CD4-positive, alpha-beta T cell treated with Interleukin-12 subunit alpha and Interleukin-12 subunit beta, for 1 hour (primary cell): ENCODE results near the gene MADD.
A peak's percentile ranks its signal among the peaks of the same experiment; 100 is the strongest.

Experiments
- DNase-seq: peaks from one replicate; pipeline ENCODE4 v3.0.0-alpha.2; 2020

MADD gene

DNA sequence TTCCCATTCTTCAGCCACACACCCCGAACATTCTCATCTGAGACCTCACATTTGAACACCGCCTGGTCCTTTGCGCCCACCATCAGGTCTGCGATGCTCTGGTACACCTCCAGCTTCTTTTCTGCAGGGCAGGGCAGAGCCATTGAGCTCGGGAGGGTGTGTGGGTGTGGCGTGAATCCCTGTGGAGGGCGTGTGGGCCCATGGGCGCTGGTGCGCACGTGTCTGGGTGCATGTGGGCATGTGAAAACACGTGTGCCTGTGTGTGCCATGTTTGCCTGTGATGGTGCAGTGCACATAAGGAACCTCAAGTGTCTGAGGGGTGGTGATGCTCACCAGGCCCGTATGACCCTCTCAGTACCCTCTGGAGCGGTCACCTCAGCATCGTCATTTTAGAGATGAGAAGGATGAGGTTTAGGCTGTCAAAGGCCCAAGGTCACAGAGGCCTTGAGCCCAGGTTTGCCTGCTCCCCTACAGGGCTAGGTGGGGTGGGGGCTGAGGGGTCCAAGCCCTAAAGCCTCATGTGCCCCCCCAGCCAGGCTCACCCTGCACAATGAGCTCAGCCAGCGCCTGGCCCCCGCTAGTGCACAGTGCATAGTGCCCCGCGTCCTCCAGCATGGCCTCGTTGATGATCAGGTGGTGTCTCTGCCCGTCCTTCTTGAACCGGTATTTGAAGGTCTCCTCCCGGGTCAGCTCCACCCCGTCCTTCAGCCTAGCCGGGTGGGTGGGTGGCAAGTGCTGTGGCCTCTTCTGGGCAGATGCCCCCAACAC lies 72.3 kb downstream of the MADD start:
- DNase-seq, result no peak

DNA sequence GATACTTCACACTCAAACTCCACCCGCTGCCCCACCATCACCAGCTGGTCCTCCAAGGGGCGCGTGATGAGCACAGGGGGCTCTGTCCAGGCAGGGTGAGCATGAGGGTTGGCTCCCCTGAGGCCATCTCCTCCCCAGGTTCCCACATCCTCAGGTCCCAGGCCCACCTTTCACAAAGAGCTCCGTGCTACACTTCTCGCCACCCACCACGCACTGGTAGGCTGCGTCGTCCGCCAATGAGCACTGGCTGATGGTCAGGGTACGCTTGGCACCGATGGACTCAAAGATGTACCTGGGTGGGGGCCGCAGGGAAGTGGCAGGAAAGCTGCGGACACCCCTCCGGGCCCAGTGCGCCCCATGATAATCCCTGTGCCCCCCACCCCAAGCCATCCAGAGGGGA lies 72.9 kb downstream of the MADD start:
- no peak for DNase-seq

DNA sequence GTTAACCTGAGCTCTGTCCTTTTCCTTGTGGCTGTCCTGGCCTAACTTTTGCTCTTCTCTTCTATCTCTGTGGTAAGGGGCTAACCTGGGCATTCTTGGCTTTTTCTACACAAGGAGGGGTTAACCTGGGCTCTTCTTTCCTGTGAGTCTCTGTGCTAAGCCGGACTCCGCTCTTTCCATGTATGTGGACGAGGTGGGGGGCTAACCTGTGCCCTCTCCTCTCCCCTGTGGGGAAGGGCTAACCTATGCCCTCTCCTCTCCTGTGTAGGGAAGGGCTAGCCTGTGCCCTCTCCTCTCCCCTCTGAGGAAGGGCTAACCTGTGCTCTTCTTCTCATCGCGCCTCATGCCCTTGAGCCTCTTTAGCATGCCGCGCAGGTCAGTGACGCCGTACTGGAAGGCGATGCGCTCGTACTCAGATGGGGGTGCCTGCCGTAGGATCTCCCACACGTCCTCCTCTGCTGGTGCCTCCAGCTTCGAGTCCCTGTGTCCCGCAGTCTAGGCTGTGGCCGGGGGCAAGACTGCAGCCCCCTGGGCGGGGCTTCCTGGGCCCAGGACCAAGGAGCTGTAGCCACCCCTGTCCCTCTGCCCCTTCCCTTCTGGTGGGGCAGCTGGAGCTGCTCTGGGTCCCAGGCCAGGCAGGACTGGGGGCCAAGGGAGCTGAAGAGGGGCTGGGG lies 76.1 kb downstream of the MADD start:
- no peak for DNase-seq

DNA sequence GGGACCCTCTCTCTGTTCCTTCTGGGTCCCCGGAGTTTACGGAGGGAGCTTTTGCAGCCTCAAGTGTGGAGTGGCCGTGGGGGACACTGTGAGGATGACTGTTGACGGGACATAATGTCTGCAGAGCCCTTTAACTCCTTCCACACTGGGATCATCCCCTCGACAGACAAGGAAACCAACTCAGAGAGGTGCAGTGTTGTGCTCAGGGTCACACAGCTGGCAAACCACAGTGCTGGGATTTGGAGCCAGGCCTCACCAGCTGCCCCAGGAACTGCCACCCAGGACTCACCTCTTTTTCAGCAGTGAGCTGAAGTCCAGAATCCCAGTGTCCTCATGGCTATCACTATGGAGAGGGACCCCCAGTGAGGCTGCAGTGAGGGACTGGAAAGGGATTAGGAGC lies 77.2 kb downstream of the MADD start:
- DNase-seq, result no peak

DNA sequence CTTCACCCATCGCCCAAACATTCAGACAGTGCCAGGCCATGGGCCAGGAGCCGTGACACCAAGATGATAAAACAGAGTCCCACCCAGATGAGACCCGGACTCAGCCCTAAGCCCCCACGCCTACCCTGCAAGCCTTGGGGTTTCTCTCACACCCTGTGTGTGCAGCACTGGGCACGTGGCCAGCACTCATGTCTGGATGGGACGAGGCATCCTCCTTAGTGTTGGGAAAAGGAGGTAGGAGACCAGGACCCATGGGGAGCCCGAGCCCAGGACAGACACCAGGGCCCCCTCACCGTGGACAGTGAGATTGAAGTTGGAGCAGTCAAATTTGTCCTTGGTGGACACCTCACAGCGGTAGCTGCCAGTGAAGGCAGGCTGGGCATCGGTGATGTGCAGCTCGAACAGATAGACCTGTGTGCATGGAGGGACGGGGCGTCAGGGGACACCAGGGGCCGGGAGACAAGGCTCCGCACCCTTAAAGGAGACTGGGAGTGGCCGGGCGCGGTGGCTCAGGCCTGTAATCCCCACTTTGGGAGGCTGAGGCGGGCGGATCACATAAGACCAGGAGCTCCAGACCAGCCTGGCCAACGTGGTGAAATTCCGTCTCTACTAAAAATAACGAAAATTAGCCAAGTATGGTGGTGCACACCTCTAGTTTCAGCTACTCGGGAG lies 78.3 kb downstream of the MADD start:
- no peak for DNase-seq

DNA sequence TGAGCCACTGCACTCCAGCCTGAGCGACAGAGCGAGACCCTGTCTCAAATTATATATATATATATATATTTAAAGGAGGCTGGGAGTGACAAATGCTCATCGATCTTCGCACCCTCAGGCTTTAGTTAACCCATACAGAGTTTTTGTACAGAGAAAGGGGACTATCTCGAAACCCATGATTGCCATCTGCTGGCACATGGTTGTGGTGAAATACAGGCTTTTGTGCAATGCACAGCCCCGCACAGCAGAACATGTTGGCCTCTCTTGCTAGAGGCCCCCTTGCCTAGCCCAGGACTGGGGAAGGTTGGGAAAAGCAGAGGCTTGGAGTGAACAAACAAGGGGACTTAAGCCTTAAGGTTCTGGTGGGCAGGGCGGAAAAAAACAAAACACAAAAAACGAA lies 78.9 kb downstream of the MADD start:
- DNase-seq, result peak; percentile 9

DNA sequence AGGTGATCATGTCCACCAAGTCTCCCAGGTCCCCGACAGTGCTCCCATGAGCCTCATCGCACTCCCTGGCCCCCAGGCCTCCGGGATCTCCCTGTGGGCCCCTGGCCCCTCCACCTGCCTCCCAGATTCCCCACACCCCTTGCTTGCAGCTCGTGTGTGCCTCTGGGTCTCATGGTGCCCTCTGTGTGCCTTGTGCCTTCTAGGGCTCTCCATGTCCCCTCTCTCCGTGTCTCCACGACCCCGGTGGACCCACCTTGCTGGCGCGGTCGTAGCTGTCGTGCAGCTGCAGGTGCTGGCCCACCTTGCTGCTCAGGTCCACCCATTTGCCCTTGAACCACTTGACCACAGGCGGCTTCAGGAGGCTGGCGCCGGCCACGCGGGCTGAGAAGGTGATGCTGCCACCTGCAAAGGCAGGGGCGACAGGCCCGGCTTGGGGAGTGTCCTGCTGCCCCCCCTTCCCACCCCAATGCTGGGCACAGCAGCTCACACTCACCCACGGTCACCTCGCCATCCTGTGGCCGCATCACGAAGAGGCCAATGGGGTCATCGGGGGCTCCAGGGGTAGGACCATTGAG lies 79.7 kb downstream of the MADD start:
- no peak for DNase-seq

DNA sequence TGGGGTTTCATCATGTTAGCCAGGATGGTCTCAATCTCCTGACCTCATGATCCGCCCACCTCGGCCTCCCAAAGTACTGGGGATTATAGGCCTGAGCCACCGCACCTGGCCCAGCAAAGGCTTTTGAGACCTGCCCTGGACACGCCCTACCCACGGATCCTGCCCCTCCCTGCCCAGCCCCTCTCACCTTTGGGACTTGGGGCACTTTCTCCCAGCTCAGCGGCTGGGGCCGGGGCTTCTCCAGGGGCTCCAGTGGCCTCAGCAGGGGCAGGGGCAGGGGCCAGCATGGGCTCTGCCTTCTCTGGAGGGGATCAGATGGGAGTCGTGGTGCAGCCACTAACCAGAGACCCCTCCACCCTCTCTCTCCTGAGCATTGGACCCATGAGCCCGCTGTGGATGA lies 80.4 kb downstream of the MADD start:
- DNase-seq, result no peak

DNA sequence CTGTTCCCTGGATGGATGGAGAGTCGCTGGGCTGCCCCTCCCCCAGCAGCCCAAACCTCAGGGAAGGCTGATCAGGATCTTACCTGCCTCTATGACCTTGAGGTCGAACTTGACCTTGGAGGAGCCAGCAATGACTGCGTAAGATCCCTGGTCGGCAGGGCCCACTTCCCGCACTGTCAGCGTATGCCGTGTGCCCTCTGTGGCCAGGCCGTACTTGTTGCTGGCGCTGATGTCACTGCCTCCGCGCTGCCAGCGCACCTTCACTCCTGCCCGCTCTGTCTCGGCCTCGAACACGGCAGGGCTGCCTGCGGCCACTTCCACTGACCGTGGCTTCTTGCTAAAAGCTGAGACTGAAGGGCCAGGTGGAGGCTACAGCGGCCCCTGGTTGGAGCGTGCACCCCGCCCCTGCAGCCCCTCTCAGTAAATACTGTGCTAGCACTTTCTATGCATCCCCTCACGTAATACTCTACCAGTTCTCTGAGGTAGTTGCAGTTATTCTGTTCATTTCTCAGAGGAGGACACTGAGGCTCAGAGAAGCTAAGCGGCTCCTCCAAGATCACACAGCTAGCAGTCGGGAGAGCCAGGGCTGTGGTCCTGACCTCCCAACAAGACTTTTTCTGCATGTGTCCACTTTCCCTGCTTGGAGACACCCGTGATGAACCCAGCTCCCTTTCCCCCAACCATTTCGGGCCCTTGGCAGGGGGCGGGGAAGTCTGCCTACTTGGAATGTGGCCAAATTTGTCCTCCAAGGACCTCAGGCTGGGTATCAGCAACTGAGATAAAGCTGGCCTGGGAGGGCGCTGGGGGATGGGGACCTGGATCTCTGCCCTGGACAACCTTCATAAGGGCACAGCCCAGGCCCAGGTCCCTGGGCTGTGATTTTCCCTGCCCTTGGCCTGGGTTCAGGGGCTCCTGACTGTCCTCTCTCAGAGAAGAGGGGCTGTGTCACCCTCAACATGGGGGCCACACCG lies 81.5 kb downstream of the MADD start:
- DNase-seq, result no peak

DNA sequence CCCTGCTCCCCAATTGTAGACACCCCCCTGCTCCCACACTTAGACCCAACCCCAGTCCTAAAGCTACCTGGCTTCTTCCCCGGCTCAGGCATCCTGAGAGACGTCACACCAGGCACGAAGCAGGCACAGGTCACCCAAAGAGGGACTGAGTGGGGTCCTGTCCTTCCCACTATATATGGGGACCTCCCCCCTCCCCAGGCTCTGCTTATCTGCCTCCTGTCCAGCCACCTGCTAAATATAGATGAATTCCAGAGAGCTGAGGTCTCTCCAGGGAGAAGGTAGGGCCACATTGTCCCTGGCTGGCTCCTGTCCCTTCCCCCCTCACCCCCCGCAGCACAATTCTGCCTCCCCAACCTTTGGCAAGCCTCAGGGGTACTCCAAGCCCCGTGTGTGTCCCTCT lies 82.6 kb downstream of the MADD start, which contains the start of gene MYBPC3:
TSS of gene MYBPC3 (minus strand) at position 147 of the 400 bp plus-strand sequence. CDS start at position 92, 55 bp downstream.
- no peak for DNase-seq

DNA sequence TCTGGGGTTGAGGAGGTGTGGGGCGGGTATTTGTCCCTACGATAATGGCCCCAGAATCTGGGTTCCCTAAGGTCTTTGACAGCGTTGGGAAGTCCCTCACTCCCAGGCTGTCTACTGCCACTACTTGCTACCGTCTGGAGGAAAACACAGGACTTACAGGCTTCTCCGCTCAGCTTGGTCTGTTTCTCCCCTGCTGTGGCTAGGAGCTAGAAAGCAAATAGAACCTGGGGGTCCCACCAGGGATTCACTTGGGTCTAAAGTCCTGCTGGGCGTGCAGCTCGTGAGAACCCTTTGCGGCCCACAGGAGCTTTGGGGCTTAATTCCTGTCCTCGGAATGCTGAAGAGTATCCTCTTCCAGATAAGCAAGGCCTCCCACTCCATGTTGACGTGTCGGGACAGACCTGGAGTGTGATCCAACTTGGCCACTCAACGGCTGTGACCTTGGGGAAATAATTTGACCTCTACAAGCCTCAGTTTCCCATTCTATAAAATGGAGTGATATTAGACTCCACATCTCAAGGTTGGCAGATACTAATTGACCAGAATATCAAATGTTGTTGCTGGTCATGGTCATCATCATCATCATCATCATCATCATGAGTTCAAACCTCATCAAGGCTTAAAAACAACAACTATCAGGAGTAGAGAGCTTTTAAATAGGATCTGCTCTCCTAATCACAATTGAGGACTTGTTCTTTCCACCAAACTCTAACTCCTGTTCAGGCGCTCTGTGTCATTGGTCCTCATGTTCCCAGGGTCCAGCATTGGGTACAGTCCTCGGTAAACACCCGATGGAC lies 84.2 kb downstream of the MADD start:
- no peak for DNase-seq

DNA sequence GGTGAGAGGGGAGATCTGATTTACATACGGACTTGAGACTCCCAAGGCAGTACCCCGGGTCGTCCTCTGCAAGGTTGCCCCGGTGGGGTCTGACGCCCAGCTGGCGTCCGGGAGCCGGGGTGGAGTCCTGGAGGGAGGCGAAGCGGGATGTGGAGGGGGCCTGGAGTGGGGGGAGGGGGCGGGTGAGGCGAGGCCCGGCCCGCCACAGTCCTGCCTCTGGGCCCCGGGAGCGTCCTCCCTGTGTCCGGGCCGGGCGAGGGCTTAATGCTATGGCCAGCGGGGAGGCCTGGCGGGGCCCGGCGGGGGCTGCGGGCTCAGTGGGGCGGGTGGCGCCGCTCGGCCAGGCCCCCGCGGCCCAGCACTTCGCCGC lies 85.0 kb downstream of the MADD start:
- DNase-seq, result no peak

DNA sequence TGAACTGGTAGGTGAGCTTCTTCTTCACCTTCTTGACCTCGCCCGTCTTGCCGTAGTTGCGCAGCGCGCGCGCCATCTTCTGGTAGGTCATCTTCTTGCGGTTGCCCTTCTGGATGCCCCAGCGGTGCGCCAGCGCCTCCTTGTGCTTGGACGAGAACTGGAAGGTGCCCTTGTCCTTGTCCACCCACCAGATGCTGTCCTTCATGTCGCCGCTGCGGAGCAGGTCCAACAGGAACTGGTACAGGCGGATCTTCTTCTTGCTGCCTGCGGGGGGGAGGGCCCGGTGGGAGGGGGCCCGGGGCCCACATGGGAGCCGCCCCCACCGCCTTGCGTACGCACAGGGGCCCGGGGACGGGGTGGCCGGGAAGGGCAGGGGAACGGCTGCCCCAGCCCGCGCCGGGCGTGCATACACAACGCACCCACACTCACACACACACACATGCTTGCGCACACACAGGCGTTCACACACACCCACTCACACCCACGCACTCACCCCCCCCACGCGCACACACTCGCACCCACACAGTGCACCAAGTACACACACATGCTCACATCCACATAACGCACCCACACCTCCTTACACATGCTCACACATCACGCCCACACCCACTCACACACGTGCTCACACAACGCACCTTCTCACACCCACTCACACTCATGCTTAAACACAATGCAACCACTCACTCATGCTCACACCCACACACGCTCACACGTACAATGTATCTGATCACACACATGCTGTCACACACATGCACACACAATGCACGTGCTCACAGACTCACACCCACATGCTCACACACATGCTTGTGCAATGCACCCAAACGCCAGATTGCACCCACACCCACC lies 85.6 kb downstream of the MADD start:
- no peak for DNase-seq

DNA sequence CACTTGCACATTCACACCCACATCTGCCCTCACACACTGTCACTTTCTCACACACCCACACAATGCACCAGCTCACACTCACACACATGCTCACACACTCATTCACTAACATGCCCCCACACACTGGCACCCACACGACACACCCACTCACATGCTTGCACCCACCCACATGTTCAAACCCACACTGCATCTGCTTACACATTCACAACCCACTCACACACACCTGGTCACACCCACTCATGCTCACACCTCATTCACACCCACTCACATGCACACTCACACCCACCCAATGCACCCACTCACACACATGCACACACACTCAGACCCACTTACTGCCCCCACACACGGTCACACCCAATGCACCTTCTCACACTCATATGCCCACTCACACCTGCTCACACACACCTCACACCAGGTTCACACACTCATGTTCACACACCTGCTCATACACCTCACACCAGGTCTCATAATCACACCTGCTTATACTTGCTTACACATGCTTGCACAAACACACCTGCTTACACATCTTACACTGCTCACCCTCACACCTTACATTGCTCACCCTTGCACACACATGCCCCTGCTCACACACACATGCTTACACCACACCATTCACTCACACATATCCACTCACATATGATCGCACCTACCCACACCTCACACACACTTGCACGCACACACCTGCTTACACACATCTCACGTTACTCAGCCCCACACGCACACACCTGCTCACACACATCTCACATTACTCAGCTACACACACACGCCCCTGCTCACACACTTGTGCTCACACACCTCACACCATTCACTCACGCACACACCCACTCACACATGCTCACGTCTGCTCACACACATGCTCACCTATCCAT lies 86.4 kb downstream of the MADD start:
- no peak for DNase-seq

DNA sequence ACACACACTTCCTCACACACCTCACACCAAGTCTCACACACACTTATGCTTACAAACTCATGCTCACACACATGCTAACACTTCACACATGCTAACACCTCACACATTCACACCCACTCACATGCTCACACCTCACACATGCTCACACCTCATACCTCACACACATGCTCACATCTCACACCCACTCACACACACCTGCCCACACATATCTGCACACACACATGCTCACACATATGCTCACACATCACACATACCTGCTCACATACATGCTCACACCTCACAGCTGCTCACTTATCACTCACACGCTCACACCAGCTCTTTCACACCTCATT lies 87.0 kb downstream of the MADD start:
- DNase-seq, result no peak

DNA sequence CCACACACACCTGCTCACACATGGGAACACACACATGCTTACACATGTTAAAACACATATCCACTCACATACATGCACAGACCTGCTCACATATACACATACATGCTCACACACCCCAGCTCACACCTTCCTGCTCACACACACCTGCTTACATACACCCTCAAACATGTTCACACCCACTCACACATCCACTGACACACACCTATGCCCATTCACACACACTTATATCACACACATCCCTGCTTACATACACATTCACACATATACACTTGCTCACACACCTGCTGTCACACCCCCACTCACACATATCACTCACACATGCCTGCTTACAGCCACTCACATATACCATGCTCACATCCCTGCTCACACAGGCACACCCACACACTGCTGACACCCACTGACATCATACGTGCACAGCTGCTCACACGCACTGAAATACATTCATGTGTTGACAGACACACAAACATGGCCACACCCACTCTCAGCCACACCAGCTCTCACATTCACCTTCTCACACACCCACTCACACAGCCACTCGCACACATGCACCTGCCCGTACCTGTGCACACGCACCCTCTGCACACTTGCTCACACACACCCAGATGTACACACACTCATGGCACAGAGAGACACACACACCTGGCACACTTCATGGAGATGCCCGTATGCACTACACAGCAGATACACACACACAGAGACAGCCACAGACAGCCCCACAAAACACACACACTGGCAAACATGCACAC lies 88.2 kb downstream of the MADD start:
- no peak for DNase-seq

DNA sequence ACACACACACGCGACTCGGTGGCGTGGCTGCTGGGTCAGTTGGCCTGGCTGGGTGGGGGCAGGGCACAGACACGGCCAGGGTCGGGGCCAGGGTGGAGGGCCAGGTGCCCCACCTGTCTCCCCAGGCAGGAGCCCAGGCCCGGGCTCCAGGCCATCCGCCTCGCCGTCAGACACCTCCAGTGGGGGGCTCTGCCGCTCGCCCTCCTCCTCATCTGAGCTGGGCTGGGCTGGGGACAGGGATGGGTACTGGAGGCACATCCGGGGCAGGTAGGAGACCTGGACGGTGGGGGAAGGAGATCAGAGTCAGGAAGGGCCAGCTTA lies 88.8 kb downstream of the MADD start:
- DNase-seq, result no peak

DNA sequence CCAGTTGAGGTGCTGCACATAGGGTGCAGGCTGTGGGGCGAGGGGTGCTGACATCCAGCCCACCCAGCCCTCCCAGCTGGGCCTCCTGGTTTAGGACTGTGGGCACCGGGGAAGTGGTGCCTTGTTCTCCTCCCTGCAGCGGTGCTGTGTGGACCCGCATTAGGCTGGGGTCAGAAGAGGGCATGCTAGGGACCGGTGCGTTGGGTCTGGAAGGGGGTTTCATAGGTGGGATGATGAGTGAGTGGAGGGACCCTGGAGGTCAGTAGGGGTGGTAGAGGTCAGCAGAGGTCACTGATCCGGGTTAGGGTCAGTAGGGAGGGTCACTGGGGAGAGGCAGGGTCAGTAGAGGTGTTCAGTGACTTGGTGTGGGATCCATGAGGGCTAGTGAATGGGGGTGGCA lies 89.2 kb downstream of the MADD start:
- no peak for DNase-seq

DNA sequence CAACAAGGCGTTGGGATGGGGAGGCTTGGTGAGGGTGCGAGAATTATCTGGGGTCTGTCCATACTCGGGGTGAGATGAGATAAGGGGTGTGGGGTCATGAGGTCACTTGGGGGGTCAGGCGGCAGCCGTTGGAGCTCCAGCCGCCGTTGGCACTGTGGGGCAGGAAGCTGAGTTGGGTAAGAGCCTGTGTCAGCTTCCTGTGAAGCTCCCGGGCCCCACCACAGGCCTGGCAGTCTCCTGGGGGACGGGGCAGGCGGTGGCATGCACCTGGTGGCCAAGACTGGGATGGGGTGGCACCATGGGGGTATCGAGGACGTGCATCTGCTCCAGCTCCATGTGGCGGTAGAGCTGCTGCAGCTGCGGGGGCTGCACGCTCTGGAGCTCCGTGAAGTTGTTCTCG lies 89.7 kb downstream of the MADD start:
- DNase-seq, result no peak
